SIG-M5 treated with dmso at 0.1 percent for 504 hours (cell line): ENCODE results near the gene U2AF1.
"Not testable (repeated sequence)": the region's sequence is repeated elsewhere in the genome, so short reads cannot be mapped to it uniquely, and the experiment has no call there.

ENCODE experiments used
- DNase-seq: peaks from one replicate; lab custom pipeline; 2025; ENCODE audit not compliant: unreplicated experiment; lab: John Stamatoyannopoulos, UW

The U2AF1 gene

DNA sequence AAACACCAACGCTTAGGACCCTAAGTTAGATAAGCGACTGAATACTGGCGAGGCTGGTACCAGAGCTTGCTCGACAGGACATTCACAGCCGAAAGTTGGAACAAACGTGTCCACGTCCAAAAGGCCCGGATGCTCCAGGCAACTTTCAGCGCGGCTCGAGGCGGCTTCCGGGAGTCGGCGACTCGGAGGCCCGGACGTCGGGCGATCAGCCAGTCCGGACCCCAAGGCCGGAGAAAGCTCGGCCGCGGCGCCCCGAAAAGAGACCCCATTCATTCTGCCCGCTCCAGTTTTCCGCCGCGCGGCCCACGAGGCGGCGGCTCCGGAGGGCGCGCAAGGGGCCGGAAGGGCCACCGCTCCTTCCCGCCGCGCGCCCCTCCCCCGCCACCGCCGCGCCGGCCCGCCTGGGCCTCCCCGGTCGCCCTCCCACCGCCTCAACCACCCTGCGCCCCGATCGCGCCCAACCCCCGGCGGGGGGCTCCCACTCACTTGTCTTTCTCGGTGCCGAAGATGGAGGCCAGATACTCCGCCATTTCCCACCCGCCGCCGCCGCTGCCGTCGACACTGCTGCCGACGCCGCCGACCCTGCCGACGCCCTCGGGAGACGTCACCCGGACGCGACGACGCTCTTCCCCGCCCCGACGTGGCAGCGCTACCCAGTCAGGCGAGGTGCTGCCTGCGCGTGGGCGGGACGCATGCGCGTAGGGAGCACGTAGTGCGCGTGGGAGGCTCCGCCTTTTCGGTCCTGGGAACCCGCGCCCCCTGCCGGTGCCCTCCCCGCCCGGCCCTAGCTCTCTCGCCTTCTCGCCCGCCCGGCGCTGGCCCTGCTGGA is at the start of gene U2AF1:
Gene U2AF1, minus strand, starts transcription at position 606 of the 829 bp plus-strand sequence. Its CDS starts 76 bp downstream, at position 530.
- DNase-seq, result not testable (repeated sequence)

GRCh38 chr21:43153601-43154000 is 46.2 kb upstream of the U2AF1 start:
- not testable (repeated sequence) for DNase-seq

- DNase-seq, result not testable (repeated sequence)
These were observed 42.0 kb upstream of the U2AF1 start for GRCh38 chr21:43149344-43149743.

DNA sequence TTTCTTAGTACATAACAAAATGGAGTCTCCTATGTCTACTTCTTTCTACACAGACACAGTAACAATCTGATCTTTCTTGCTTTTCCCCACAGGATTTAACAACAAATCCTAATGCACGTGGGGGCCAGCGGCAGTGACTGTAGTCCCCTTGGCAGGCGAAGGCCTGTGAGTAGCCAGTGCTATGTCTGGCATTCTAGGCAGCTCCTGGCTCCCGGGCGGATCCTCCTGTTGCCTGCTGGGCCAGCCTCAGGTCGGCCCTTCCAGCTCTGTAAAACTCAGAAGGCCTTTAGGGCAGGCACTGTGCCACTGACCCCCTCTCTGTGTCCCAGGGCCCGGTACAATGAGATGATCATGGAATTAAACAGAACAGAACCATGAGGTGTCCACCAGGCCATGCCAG is 40.6 kb upstream of the U2AF1 start:
- not testable (repeated sequence) for DNase-seq

- not testable (repeated sequence) for DNase-seq
These were observed 39.3 kb upstream of the U2AF1 start for GRCh38 chr21:43146637-43147036.

- DNase-seq, result not testable (repeated sequence)
These were observed 34.0 kb upstream of the U2AF1 start for GRCh38 chr21:43141407-43141806.

DNA sequence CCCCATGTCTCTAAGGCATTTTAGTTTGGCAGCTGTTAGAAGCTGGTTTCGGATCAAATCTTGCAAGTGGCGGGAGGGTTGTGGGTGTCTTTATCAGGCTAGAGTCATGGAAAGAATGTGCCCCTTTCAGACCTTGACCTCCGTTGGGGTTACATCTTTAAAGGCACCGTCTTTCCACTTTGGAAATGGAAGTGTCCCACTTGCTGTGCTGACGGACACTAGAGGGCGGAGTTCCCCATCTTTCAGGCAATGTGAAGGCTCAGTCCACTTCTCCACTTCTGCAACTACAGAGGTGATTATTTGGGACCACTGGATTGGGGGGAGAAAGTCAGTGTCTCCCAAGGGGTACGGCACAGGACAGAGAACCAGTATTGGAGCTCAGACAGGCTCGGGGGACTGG is 31.6 kb upstream of the U2AF1 start:
- DNase-seq, result not testable (repeated sequence)

DNA sequence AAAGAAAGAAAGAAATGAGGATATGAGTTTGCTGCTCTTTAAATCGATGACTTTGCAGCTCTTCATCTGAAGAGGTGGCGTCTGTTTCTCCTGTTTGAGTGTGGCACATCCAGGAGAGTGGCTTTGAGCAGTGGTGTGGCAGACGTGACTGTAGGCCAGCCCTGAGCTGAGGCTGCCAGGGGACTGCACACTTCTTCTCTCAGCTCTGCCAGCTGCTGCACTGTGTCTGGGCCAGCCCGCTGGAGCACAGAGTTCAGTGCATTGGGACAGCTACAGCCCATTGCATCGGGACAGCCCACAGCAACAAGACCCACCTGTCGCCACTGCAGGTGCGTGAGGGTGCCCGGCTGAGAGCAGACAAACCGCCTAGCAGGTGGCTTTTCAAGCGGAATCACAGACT is 27.1 kb upstream of the U2AF1 start:
- DNase-seq, result not testable (repeated sequence)

- not testable (repeated sequence) for DNase-seq
These were observed 22.7 kb upstream of the U2AF1 start for GRCh38 chr21:43130094-43130493.

DNA sequence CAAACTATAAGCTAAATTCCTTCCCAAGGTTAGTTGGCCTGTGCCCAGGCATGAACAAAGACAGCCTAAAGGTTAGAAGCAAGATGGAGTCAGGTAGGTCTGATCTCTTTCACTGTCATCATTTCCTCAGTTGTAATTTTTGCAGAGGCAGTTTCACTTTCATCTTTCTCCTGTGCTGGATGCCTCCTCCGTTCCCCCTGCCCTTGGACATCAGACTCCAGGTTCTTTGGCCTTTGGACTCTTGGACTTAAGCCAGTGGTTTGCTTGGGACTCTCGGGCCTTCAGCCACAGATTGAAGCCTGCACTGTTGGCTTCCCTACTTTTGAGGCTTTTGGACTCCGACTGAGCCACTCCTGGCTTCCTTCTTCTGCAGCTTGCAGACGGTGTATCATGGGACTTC is 8.6 kb upstream of the U2AF1 start:
- DNase-seq, result not testable (repeated sequence)

DNA sequence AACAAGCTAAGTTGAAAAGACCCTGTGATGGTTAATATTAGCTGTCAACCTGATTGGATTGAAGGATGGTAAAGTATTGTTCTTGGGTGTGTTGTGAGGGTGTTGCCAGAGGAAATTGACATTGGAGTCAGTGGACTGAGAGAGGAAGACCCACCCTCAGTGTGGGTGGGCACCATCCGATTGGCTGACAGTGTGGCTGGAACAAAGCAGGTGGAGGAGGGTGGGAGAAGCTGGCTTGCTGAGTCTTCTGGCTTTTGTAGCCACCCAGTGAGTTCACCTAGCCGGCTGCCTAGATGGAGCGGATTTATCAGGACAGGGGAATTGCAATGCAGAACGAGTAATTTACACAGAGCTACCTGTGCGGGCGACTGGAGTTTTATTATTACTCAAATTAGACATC is 7.1 kb upstream of the U2AF1 start:
- DNase-seq, result not testable (repeated sequence)

DNA sequence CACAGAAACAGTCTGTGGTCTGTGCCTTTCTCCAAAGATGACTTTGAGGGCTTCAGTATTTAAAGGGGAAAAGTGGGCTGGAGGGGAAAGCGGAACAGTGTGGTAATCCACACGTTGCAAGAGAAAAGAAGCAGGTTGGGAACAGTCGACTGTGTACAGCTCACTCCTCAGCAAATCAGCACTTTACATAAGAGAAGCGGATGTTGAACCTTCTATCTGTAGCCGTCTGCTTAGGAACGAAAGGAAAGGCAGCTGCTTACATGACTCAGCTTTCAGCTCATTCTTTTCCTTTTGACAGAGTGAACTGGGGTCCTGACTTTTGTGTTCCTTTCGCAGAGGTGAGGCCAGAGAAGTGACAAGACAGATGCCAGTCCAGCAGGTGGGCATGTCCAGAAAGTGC is 1.6 kb upstream of the U2AF1 start:
- DNase-seq, result not testable (repeated sequence)

GRCh38 chr21:43108177-43108576 is 807 bp upstream of the U2AF1 start:
- DNase-seq, result not testable (repeated sequence)

GRCh38 chr21:43107794-43108137 is 396 bp upstream of the U2AF1 start:
- DNase-seq, result not testable (repeated sequence)

- not testable (repeated sequence) for DNase-seq
These were observed 2.7 kb downstream of the U2AF1 start for GRCh38 chr21:43104642-43105041.

- not testable (repeated sequence) for DNase-seq
These were observed 5.1 kb downstream of the U2AF1 start for GRCh38 chr21:43102281-43102680.

GRCh38 chr21:43101676-43102075 is 5.7 kb downstream of the U2AF1 start:
- not testable (repeated sequence) for DNase-seq

- DNase-seq, result not testable (repeated sequence)
These were observed 6.4 kb downstream of the U2AF1 start for GRCh38 chr21:43101000-43101399.

DNA sequence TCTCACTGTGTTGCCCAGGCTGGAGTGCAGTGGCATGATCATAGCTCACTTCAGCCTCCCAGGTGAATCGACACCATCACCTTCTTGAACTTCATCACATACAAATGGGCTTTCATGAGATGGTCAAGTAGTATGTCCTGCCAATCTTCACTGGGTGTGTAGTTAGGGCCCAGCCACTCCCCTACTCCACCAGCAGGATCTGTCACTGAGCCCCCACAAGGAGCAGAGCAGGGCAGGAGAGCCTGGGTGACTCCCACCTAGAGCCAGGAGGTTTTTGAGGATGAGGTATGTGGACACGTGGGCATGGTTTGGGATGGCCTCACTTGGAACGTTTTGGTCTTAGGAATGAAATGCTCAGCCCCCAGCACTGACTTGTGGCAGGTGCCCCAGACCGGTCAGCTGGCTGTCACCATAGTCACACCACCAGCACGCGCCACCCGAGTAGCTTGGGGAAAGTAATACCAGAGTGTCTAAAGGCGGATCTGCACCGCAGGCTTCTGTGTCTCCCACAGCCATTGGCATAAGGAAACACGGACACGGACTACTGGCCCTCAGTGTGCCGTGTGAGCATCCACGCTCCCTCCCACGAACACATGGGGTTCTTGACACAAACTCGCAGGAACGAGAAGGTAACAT is 15.3 kb downstream of the U2AF1 start:
- DNase-seq, result not testable (repeated sequence)

DNA sequence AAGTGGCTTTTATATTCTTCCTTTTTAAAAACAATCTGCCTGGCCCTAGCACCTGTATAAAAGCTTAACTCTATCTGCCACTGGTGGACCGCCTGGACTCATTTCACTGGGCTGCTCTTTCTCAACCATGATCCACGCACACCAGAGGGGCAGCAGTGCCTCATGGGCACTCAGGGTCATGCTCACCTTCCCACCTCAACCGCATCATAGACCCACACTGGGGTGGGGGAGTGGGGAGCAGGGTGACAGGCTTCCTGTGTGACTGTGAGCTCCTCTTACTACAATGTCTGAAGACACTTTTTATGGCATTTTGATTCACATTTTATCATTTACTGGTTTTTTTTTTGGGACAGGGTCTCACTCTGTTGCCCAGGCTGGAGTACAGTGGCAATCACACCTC is 16.4 kb downstream of the U2AF1 start:
- DNase-seq, result not testable (repeated sequence)

DNA sequence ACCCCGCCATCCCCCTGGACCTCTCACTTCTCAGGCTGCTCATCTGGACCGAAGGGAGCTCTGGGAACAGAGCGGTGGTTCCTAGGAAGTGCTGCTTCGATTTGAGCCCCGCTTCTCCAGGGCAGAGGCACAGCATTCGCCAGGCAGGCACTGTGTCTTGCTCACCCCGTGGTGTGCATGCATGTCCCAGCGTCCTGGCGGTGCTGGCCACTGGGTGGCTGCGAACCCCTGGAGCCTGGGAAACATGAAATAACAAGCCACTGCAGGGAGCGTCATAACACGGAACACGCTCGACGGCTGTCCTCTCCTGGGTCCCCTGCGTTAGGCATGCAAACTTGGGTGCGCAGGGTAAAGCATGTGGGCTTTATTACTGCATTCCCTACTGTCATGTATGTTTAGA is 17.9 kb downstream of the U2AF1 start:
- DNase-seq, result not testable (repeated sequence)

DNA sequence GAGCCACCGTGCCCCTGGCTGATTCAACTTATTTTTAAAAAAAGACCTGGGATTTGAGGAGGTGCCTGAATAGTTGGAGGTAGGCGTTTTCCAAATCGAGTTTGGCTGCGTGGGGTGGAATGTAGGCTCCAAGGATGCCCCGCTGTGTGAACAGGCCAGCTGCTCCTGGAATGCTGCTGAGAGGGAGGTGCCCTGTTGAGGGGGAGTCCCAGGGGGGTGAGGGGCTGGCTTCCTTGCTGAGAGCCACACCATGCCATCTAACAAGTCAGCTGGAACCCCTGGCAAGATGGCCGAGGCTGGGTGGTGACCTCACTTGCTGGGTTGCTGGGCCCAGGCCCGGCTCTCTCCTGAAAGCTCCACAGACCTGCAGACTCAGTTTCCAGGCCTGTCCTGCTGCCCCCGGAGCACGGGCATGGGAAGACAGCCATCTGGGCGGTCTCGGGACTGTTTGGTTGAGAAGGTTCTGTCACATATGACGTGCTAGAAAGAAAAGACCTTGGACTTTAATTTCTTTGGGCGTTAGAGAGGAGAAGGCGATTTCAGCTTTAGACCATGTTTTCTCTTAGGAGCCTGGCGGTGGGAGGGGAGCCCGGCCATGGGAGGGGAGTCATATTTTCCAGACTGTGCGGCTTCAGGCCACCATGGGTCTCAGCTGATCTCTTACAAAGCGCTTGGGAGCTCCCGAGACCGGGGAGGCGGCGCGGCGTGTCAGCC is 24.6 kb downstream of the U2AF1 start:
- not testable (repeated sequence) for DNase-seq
